OCI-M2 (cell line): ENCODE data around the gene HTR4.
A peak's percentile ranks its signal among the peaks of the same experiment; 100 is the strongest.
"Not testable (repeated sequence)": the region's sequence is repeated elsewhere in the genome, so short reads cannot be mapped to it uniquely, and the experiment has no call there.

Source experiments
- DNase-seq: peaks from one replicate; lab custom pipeline; 2025; ENCODE audit not compliant: unreplicated experiment; lab: John Stamatoyannopoulos, UW

The HTR4 gene

GRCh38 chr5:148482697-148483462, 171.4 kb downstream of the HTR4 start:
- DNase-seq, result no peak

GRCh38 chr5:148482196-148482595, 172.1 kb downstream of the HTR4 start:
- no peak for DNase-seq

- no peak for DNase-seq
Measured at GRCh38 chr5:148477429-148477828, 176.9 kb downstream of the HTR4 start.

GRCh38 chr5:148476302-148476701, 178.0 kb downstream of the HTR4 start:
- no peak for DNase-seq

- DNase-seq, result no peak
Measured at GRCh38 chr5:148474025-148474511, 180.3 kb downstream of the HTR4 start.

- no peak for DNase-seq
Measured at GRCh38 chr5:148471379-148471778, 182.9 kb downstream of the HTR4 start.

GRCh38 chr5:148469501-148469935, 184.8 kb downstream of the HTR4 start:
- DNase-seq, result no peak

GRCh38 chr5:148468746-148469145, 185.6 kb downstream of the HTR4 start:
- DNase-seq, result not testable (repeated sequence)

- no peak for DNase-seq
Measured at GRCh38 chr5:148467958-148468357, 186.4 kb downstream of the HTR4 start.

GRCh38 chr5:148466236-148466580, 188.1 kb downstream of the HTR4 start:
- no peak for DNase-seq

GRCh38 chr5:148465381-148466235, 188.7 kb downstream of the HTR4 start:
- no peak for DNase-seq

- DNase-seq, result no peak
Measured at GRCh38 chr5:148459669-148460068, 194.7 kb downstream of the HTR4 start.

GRCh38 chr5:148458036-148458888, 196.1 kb downstream of the HTR4 start:
- no peak for DNase-seq

GRCh38 chr5:148457183-148457620, 197.1 kb downstream of the HTR4 start:
- no peak for DNase-seq

GRCh38 chr5:148455185-148455584, 199.1 kb downstream of the HTR4 start:
- no peak for DNase-seq

GRCh38 chr5:148454576-148454975, 199.8 kb downstream of the HTR4 start:
- no peak for DNase-seq

- no peak for DNase-seq
Measured at GRCh38 chr5:148452499-148453193, 201.7 kb downstream of the HTR4 start.

- no peak for DNase-seq
Measured at GRCh38 chr5:148446611-148447010, 207.7 kb downstream of the HTR4 start.

- DNase-seq, result no peak
Measured at GRCh38 chr5:148445578-148445977, 208.7 kb downstream of the HTR4 start.

- DNase-seq, result peak; percentile 19
Measured at GRCh38 chr5:148443998-148444397, 210.3 kb downstream of the HTR4 start.
